OCI-LY1 (cell line): ENCODE data around the gene FCGBP.
A peak's percentile ranks its signal among the peaks of the same experiment; 100 is the strongest.

Source experiments
- H2AFZ ChIP-seq: fragments of 200-600 bp; sonication (generic), shearing (Covaris generic); 2 replicates; pipeline ENCODE4 v1.6.0; 2014; ENCODE audit warnings: antibody characterized with exemption, mild to moderate bottlenecking, low read length
- H3F3A ChIP-seq: fragments of 200-600 bp; sonication (generic), shearing (Covaris generic); 2 replicates; pipeline ENCODE4 v1.6.0; 2014; ENCODE audit warnings: mild to moderate bottlenecking, antibody characterized with exemption, low read length, moderate library complexity; ENCODE audit not compliant: insufficient read depth
- H3K27ac ChIP-seq: fragments of 200-600 bp; sonication (generic); 2 replicates; pipeline ENCODE4 v1.5.1; 2014; ENCODE audit warnings: low read length, mixed run types, mild to moderate bottlenecking, low read depth; ENCODE audit not compliant: poor library complexity, severe bottlenecking
- H3K27me3 ChIP-seq: fragments of 200-600 bp; sonication (generic); 2 replicates; pipeline ENCODE4 v1.6.0; 2014; ENCODE audit warnings: antibody characterized with exemption, mild to moderate bottlenecking, low read length, moderate library complexity; ENCODE audit not compliant: insufficient read depth
- H3K36me3 ChIP-seq: fragments of 200-600 bp; sonication (generic); 2 replicates; pipeline ENCODE4 v1.6.1; 2014; ENCODE audit warnings: mild to moderate bottlenecking, antibody characterized with exemption, low read length, moderate library complexity, mixed read lengths; ENCODE audit not compliant: insufficient read depth
- H3K4me1 ChIP-seq: fragments of 200-600 bp; sonication (generic); 2 replicates; pipeline ENCODE4 v1.5.1; 2014; ENCODE audit warnings: mild to moderate bottlenecking, low read length, moderate library complexity; ENCODE audit not compliant: insufficient read depth, severe bottlenecking
- H3K4me2 ChIP-seq: fragments of 200-600 bp; sonication (generic), shearing (Covaris generic); 2 replicates; pipeline ENCODE4 v1.6.1; 2014; ENCODE audit warnings: low read length
- H3K4me3 ChIP-seq: fragments of 200-600 bp; sonication (generic); 2 replicates; pipeline ENCODE4 v1.5.1; 2014; ENCODE audit warnings: low read length, low read depth, mild to moderate bottlenecking, mixed read lengths; ENCODE audit not compliant: poor library complexity, severe bottlenecking
- H3K79me2 ChIP-seq: fragments of 200-600 bp; shearing (Covaris generic); 2 replicates; pipeline ENCODE4 v1.6.1; 2016; ENCODE audit warnings: mixed run types, low read length, mixed read lengths; ENCODE audit not compliant: insufficient read depth
- H3K9ac ChIP-seq: fragments of 200-600 bp; sonication (generic), shearing (Covaris generic); 2 replicates; pipeline ENCODE4 v1.6.1; 2014; ENCODE audit warnings: mild to moderate bottlenecking, low read length, mixed read lengths
- H3K9me2 ChIP-seq: fragments of 200-600 bp; sonication (generic), shearing (Covaris generic); 2 replicates; pipeline ENCODE4 v1.6.1; 2014; ENCODE audit warnings: low read depth, mild to moderate bottlenecking, low read length, mixed read lengths
- H3K9me3 ChIP-seq: fragments of 200-600 bp; shearing (Covaris generic); 2 replicates; pipeline ENCODE4 v1.6.1; 2014; ENCODE audit warnings: low read length, mixed read lengths
- H4K20me1 ChIP-seq: fragments of 200-600 bp; sonication (generic), shearing (Covaris generic); 2 replicates; pipeline ENCODE4 v1.6.0; 2016; ENCODE audit warnings: mild to moderate bottlenecking, low read length; ENCODE audit not compliant: insufficient read depth
- EZH2 ChIP-seq: fragments of 200-600 bp; sonication (generic), shearing (Covaris generic); IDR thresholded peaks from 2 replicates; pipeline ENCODE4 v1.8.0; 2017; ENCODE audit warnings: borderline replicate concordance, mixed run types, mild to moderate bottlenecking, antibody characterized with exemption, low read length, moderate library complexity, mixed read lengths
- TF ChIP-seq, protein P1 (sequence below): fragments of 200-600 bp; sonication (generic), shearing (Covaris generic); IDR thresholded peaks from 2 replicates; pipeline ENCODE4 v1.5.1; 2017; ENCODE audit warnings: mild to moderate bottlenecking, antibody characterized with exemption, low read length, moderate library complexity, mixed read lengths

The FCGBP gene

DNA sequence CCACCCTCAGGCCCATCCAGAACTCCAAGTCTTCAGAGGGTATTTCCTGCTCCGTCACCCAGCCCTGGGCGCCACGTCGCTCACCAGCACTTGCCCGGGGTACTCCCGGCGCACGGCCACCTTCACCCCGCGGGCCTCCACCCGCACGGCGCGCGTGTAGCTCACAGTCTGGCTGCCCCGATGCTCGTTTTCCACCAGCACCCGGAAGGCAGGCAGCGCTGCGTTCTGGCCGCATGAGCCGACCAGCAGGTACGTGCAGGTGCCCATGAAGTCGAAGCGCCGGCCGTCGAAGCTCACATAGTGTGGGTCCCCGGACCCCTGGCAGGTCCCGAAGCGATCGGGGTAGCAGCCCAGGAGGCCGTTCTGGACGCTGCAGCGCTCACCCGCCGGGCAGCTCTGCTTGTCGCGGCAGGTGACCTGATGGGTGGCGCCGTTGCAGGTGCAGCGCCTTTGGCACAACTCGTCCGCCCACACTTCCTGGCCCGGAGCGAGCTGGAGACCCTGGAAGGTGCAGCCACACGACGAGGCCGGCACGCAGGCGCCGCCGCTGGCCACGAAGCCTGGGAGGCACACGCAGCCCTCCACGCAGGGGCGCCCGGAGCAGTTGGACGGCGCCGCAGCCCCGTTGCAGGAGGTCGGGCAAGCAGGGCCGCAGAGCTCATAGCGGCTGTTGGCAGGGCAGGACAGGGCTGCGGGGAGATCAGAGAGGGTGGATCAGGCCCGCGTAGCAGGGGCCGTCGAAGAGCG lies 19.2 kb downstream of the FCGBP start:
- no peaks in the 10 kb centered on the region for H3K9me2 ChIP-seq
- no peak overlapping the region for H3K4me3 ChIP-seq
- H3K79me2 ChIP-seq, result no peaks in the 10 kb centered on the region
- H3K4me1 ChIP-seq, result no peaks in the 10 kb centered on the region
- H3K27ac ChIP-seq, result no peak overlapping the region
- H3K27me3 ChIP-seq, result no peaks in the 10 kb centered on the region
- no peaks in the 10 kb centered on the region for H3F3A ChIP-seq
- no peaks in the 10 kb centered on the region for H4K20me1 ChIP-seq
- no peak for TF ChIP-seq EZH2
- TF ChIP-seq, protein P1, sequence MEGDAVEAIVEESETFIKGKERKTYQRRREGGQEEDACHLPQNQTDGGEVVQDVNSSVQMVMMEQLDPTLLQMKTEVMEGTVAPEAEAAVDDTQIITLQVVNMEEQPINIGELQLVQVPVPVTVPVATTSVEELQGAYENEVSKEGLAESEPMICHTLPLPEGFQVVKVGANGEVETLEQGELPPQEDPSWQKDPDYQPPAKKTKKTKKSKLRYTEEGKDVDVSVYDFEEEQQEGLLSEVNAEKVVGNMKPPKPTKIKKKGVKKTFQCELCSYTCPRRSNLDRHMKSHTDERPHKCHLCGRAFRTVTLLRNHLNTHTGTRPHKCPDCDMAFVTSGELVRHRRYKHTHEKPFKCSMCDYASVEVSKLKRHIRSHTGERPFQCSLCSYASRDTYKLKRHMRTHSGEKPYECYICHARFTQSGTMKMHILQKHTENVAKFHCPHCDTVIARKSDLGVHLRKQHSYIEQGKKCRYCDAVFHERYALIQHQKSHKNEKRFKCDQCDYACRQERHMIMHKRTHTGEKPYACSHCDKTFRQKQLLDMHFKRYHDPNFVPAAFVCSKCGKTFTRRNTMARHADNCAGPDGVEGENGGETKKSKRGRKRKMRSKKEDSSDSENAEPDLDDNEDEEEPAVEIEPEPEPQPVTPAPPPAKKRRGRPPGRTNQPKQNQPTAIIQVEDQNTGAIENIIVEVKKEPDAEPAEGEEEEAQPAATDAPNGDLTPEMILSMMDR, result no peak
- no peak overlapping the region for H2AFZ ChIP-seq
- H3K9ac ChIP-seq, result no peak overlapping the region
- H3K4me2 ChIP-seq, result no peak overlapping the region
- H3K9me3 ChIP-seq, result no peaks in the 10 kb centered on the region
- H3K36me3 ChIP-seq, result peaks cover 59% of the 10 kb centered on the region

DNA sequence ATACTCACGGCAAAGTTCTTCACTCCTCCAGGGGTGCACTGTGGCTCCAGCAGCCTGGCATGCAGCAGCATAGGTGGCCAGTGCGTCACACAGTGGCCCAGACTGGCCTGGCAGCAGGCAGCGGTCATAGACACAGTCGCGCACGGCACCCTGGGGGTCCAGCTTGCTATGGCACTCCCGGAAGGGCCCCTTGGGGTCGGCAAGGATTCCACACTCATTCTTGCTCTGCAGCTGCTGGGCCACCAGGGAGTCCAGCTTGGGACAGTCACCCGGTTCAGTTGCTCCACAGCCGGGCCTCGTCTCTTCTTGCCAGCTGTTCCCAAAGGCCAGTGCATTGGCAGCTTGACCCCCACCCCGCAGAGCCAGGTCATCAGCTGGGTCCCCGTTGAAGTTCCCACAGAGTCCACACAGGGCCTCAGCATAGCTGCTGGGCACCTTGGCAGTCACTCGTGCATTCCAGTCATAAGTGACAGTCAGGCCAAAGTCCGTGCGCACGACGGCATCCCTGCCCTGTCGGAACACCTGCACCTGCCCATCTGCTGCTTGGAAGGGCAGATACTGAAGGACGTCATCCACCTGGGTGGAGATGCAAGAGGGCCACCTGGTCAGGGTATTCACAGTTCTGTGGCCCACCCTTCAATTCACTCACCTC lies 20.6 kb downstream of the FCGBP start:
- Histone ChIP-seq H3K9me2 (no peaks in the 10 kb centered on the region), H3K4me3 (no peak overlapping the region), H3K27ac (no peak overlapping the region), H3K27me3 (no peaks in the 10 kb centered on the region), H3K4me2 (no peak overlapping the region), H3K79me2 (no peaks in the 10 kb centered on the region), H3K4me1 (peaks cover 1% of the 10 kb centered on the region), H3K9me3 (no peaks in the 10 kb centered on the region), H4K20me1 (no peaks in the 10 kb centered on the region), H3F3A (no peaks in the 10 kb centered on the region), H3K36me3 (peaks cover 49% of the 10 kb centered on the region), H3K9ac (no peak overlapping the region), H2AFZ (no peak overlapping the region)
- no peak for TF ChIP-seq EZH2
- TF ChIP-seq, protein P1, result no peak

DNA sequence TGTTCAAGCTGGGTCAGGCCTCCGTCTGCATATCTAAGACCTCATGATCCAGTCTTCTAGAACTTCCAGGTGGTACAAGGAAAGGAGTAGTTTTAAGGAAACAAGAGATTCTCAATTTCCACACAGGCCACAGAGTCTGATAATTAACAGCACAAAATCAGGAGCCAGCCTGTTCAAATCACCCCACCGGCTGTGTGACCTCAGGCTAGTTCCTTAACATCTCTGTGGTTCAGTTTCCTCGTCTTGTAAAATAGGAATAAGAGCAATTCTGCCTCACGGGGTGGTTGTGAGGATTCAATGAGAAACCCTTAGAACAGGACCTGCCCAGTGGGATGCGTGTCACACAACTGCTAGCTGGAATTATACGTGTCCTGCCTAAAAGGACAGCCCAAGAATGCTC lies 25.6 kb downstream of the FCGBP start:
- H3F3A ChIP-seq, result no peaks in the 10 kb centered on the region
- TF ChIP-seq, protein P1, result no peak
- TF ChIP-seq EZH2, result no peak
- H3K4me3 ChIP-seq, result no peak overlapping the region
- peaks cover 8% of the 10 kb centered on the region for H3K4me1 ChIP-seq
- no peaks in the 10 kb centered on the region for H3K79me2 ChIP-seq
- H3K9me2 ChIP-seq, result no peaks in the 10 kb centered on the region
- no peaks in the 10 kb centered on the region for H3K9me3 ChIP-seq
- no peak overlapping the region for H3K9ac ChIP-seq
- H4K20me1 ChIP-seq, result no peaks in the 10 kb centered on the region
- no peak overlapping the region for H3K4me2 ChIP-seq
- H2AFZ ChIP-seq, result no peak overlapping the region
- peaks cover 18% of the 10 kb centered on the region for H3K36me3 ChIP-seq
- no peaks in the 10 kb centered on the region for H3K27me3 ChIP-seq
- peak overlapping the region; percentile 36 for H3K27ac ChIP-seq
